ENCODE results near the gene HDAC8.
"Not testable (repeated sequence)": the region's sequence is repeated elsewhere in the genome, so short reads cannot be mapped to it uniquely, and the experiment has no call there.

The HDAC8 gene

GRCh38 chrX:72478351-72478750 is 94.3 kb downstream of the HDAC8 start:
- Mint-ChIP-seq H3K36me3 (peaks cover 8% of the 10 kb centered on the region), H3K27ac (no peak overlapping the region), H3K4me3 (no peak overlapping the region), H3K9me3 (no peaks in the 10 kb centered on the region), H3K4me1 (no peaks in the 10 kb centered on the region), H3K27me3 (no peaks in the 10 kb centered on the region)

- H3K36me3 Mint-ChIP-seq = peaks cover 11% of the 10 kb centered on the region
- H3K4me3 Mint-ChIP-seq = no peak overlapping the region
- H3K27ac Mint-ChIP-seq = no peak overlapping the region
- no peaks in the 10 kb centered on the region for H3K4me1 Mint-ChIP-seq
- no peaks in the 10 kb centered on the region for H3K27me3 Mint-ChIP-seq
- H3K9me3 Mint-ChIP-seq = peaks cover 4% of the 10 kb centered on the region
Observed at GRCh38 chrX:72477781-72478181, 94.9 kb downstream of the HDAC8 start.

- no peak overlapping the region for H3K4me3 Mint-ChIP-seq
- peaks cover 13% of the 10 kb centered on the region for H3K36me3 Mint-ChIP-seq
- no peaks in the 10 kb centered on the region for H3K27me3 Mint-ChIP-seq
- peaks cover 7% of the 10 kb centered on the region for H3K9me3 Mint-ChIP-seq
- no peaks in the 10 kb centered on the region for H3K4me1 Mint-ChIP-seq
- H3K27ac Mint-ChIP-seq = no peak overlapping the region
Observed at GRCh38 chrX:72477376-72477775, 95.3 kb downstream of the HDAC8 start.

GRCh38 chrX:72475952-72476668 is 96.5 kb downstream of the HDAC8 start:
- H3K9me3 Mint-ChIP-seq = peaks cover 7% of the 10 kb centered on the region
- no peak overlapping the region for H3K27ac Mint-ChIP-seq
- H3K27me3 Mint-ChIP-seq = no peaks in the 10 kb centered on the region
- no peaks in the 10 kb centered on the region for H3K4me1 Mint-ChIP-seq
- peaks cover 13% of the 10 kb centered on the region for H3K36me3 Mint-ChIP-seq
- H3K4me3 Mint-ChIP-seq = no peak overlapping the region

GRCh38 chrX:72475338-72475737 is 97.3 kb downstream of the HDAC8 start:
- Mint-ChIP-seq H3K27ac (no peak overlapping the region), H3K4me1 (no peaks in the 10 kb centered on the region), H3K27me3 (no peaks in the 10 kb centered on the region), H3K4me3 (no peak overlapping the region), H3K36me3 (peaks cover 14% of the 10 kb centered on the region), H3K9me3 (peaks cover 7% of the 10 kb centered on the region)

- Mint-ChIP-seq H3K27ac (no peak overlapping the region), H3K9me3 (peaks cover 7% of the 10 kb centered on the region), H3K4me1 (no peaks in the 10 kb centered on the region), H3K36me3 (peaks cover 25% of the 10 kb centered on the region), H3K4me3 (no peak overlapping the region), H3K27me3 (no peaks in the 10 kb centered on the region)
Observed at GRCh38 chrX:72470532-72471223, 102.0 kb downstream of the HDAC8 start.

GRCh38 chrX:72470117-72470516 is 102.5 kb downstream of the HDAC8 start:
- Mint-ChIP-seq H3K9me3 (peaks cover 7% of the 10 kb centered on the region), H3K27me3 (no peaks in the 10 kb centered on the region), H3K27ac (no peak overlapping the region), H3K4me3 (no peak overlapping the region), H3K36me3 (peaks cover 25% of the 10 kb centered on the region), H3K4me1 (no peaks in the 10 kb centered on the region)

- no peaks in the 10 kb centered on the region for H3K27me3 Mint-ChIP-seq
- no peaks in the 10 kb centered on the region for H3K4me1 Mint-ChIP-seq
- H3K9me3 Mint-ChIP-seq = peaks cover 7% of the 10 kb centered on the region
- H3K4me3 Mint-ChIP-seq = no peak overlapping the region
- H3K36me3 Mint-ChIP-seq = peaks cover 26% of the 10 kb centered on the region
- H3K27ac Mint-ChIP-seq = no peak overlapping the region
Observed at GRCh38 chrX:72468607-72469006, 104.0 kb downstream of the HDAC8 start.

GRCh38 chrX:72467135-72467534 is 105.5 kb downstream of the HDAC8 start:
- Mint-ChIP-seq H3K4me3 (no peak overlapping the region), H3K27ac (no peak overlapping the region), H3K36me3 (peaks cover 25% of the 10 kb centered on the region), H3K27me3 (no peaks in the 10 kb centered on the region), H3K4me1 (no peaks in the 10 kb centered on the region), H3K9me3 (no peaks in the 10 kb centered on the region)

- Mint-ChIP-seq H3K27me3 (no peaks in the 10 kb centered on the region), H3K9me3 (no peaks in the 10 kb centered on the region), H3K36me3 (peaks cover 25% of the 10 kb centered on the region), H3K4me3 (no peak overlapping the region), H3K27ac (no peak overlapping the region), H3K4me1 (no peaks in the 10 kb centered on the region)
Observed at GRCh38 chrX:72466493-72466892, 106.2 kb downstream of the HDAC8 start.

- H3K9me3 Mint-ChIP-seq = no peaks in the 10 kb centered on the region
- H3K27ac Mint-ChIP-seq = no peak overlapping the region
- H3K4me3 Mint-ChIP-seq = no peak overlapping the region
- peaks cover 24% of the 10 kb centered on the region for H3K36me3 Mint-ChIP-seq
- no peaks in the 10 kb centered on the region for H3K27me3 Mint-ChIP-seq
- H3K4me1 Mint-ChIP-seq = no peaks in the 10 kb centered on the region
Observed at GRCh38 chrX:72465889-72466288, 106.8 kb downstream of the HDAC8 start.

GRCh38 chrX:72461766-72462165 is 110.9 kb downstream of the HDAC8 start:
- no peak overlapping the region for H3K4me3 Mint-ChIP-seq
- no peaks in the 10 kb centered on the region for H3K4me1 Mint-ChIP-seq
- peaks cover 9% of the 10 kb centered on the region for H3K36me3 Mint-ChIP-seq
- H3K27ac Mint-ChIP-seq = no peak overlapping the region
- no peaks in the 10 kb centered on the region for H3K27me3 Mint-ChIP-seq
- H3K9me3 Mint-ChIP-seq = no peaks in the 10 kb centered on the region

- H3K4me3 Mint-ChIP-seq = no peak overlapping the region
- H3K4me1 Mint-ChIP-seq = no peaks in the 10 kb centered on the region
- peaks cover 11% of the 10 kb centered on the region for H3K36me3 Mint-ChIP-seq
- no peaks in the 10 kb centered on the region for H3K9me3 Mint-ChIP-seq
- no peak overlapping the region for H3K27ac Mint-ChIP-seq
- no peaks in the 10 kb centered on the region for H3K27me3 Mint-ChIP-seq
Observed at GRCh38 chrX:72461288-72461687, 111.4 kb downstream of the HDAC8 start.

GRCh38 chrX:72460715-72461114 is 111.9 kb downstream of the HDAC8 start:
- H3K27me3 Mint-ChIP-seq = no peaks in the 10 kb centered on the region
- no peak overlapping the region for H3K4me3 Mint-ChIP-seq
- no peaks in the 10 kb centered on the region for H3K4me1 Mint-ChIP-seq
- peaks cover 11% of the 10 kb centered on the region for H3K36me3 Mint-ChIP-seq
- H3K27ac Mint-ChIP-seq = no peak overlapping the region
- H3K9me3 Mint-ChIP-seq = no peaks in the 10 kb centered on the region

- not testable (repeated sequence) for H3K27me3 Mint-ChIP-seq, H3K4me1 Mint-ChIP-seq, H3K9me3 Mint-ChIP-seq, H3K27ac Mint-ChIP-seq, H3K4me3 Mint-ChIP-seq
- H3K36me3 Mint-ChIP-seq = peaks cover 30% of the 10 kb centered on the region
Observed at GRCh38 chrX:72449034-72449433, 123.6 kb downstream of the HDAC8 start.

GRCh38 chrX:72440764-72441163 is 131.9 kb downstream of the HDAC8 start:
- peaks cover 12% of the 10 kb centered on the region for H3K9me3 Mint-ChIP-seq
- not testable (repeated sequence) for H3K4me1 Mint-ChIP-seq, H3K4me3 Mint-ChIP-seq, H3K27ac Mint-ChIP-seq, H3K27me3 Mint-ChIP-seq
- H3K36me3 Mint-ChIP-seq = peaks cover 35% of the 10 kb centered on the region
